ENCODE data around the gene CHKB.

Gene CHKB

GRCh38 chr22:50581950-50582492 lies 628 bp downstream of the CHKB start:
- Histone ChIP-seq H3K27ac (ENCODE audit: low read depth, low read length) (peak overlapping the region; percentile 85), H3K79me2 (ENCODE audit: insufficient read depth, low read length) (peaks cover 8% of the 10 kb centered on the region), H3K9me3 (ENCODE audit: insufficient read depth, low read length) (no peaks in the 10 kb centered on the region), H3K4me3 (ENCODE audit: insufficient read depth, low read length, poor library complexity, severe bottlenecking) (peak overlapping the region; percentile 70), H3K4me2 (ENCODE audit: low read depth, low read length, poor library complexity, severe bottlenecking) (peak overlapping the region; percentile 87), H3K27me3 (ENCODE audit: low read length) (no peaks in the 10 kb centered on the region), H3F3A (ENCODE audit: insufficient read depth) (no peaks in the 10 kb centered on the region), H3K36me3 (ENCODE audit: low read length) (no peaks in the 10 kb centered on the region), H3K9me2 (replicated peaks; ENCODE audit: insufficient read depth, low read length) (no peaks in the 10 kb centered on the region), H4K20me1 (ENCODE audit: low read depth, low read length) (no peaks in the 10 kb centered on the region; the same call in 1 of the 2 replicates), H2AFZ (ENCODE audit: low read depth, low read length, severe bottlenecking) (no peak overlapping the region), H3K9ac (ENCODE audit: low read length) (peak overlapping the region; percentile 92)
- TF ChIP-seq EZH2phosphoT487 (conservative IDR thresholded peaks at IDR 0.05; ENCODE audit: low read length): no peak
- TF ChIP-seq CTCF (IDR thresholded peaks at IDR 0.05; ENCODE audit: insufficient read depth, low read length, poor library complexity, severe bottlenecking): no peak

- Histone ChIP-seq H3K9me2 (replicated peaks; ENCODE audit: insufficient read depth, low read length) (no peaks in the 10 kb centered on the region), H3K9ac (ENCODE audit: low read length) (peak overlapping the region; percentile 92), H3F3A (ENCODE audit: insufficient read depth) (no peaks in the 10 kb centered on the region), H4K20me1 (ENCODE audit: low read depth, low read length) (no peaks in the 10 kb centered on the region; the same call in 1 of the 2 replicates), H3K27ac (ENCODE audit: low read depth, low read length) (peak overlapping the region; percentile 85), H3K36me3 (ENCODE audit: low read length) (no peaks in the 10 kb centered on the region), H3K4me2 (ENCODE audit: low read depth, low read length, poor library complexity, severe bottlenecking) (peak overlapping the region; percentile 87), H3K79me2 (ENCODE audit: insufficient read depth, low read length) (peaks cover 8% of the 10 kb centered on the region), H3K9me3 (ENCODE audit: insufficient read depth, low read length) (no peaks in the 10 kb centered on the region), H3K4me3 (ENCODE audit: insufficient read depth, low read length, poor library complexity, severe bottlenecking) (peak overlapping the region; percentile 70), H3K27me3 (ENCODE audit: low read length) (no peaks in the 10 kb centered on the region), H2AFZ (ENCODE audit: low read depth, low read length, severe bottlenecking) (no peak overlapping the region)
- TF ChIP-seq EZH2phosphoT487 (conservative IDR thresholded peaks at IDR 0.05; ENCODE audit: low read length): no peak
- no peak for TF ChIP-seq CTCF (IDR thresholded peaks at IDR 0.05; ENCODE audit: insufficient read depth, low read length, poor library complexity, severe bottlenecking)
Observed at GRCh38 chr22:50581031-50581949, 1.4 kb downstream of the CHKB start.

- no peak for TF ChIP-seq CTCF (IDR thresholded peaks at IDR 0.05; ENCODE audit: insufficient read depth, low read length, poor library complexity, severe bottlenecking)
- no peak for TF ChIP-seq EZH2phosphoT487 (conservative IDR thresholded peaks at IDR 0.05; ENCODE audit: low read length)
- Histone ChIP-seq H3K4me3 (ENCODE audit: insufficient read depth, low read length, poor library complexity, severe bottlenecking) (no peak overlapping the region), H3K27me3 (ENCODE audit: low read length) (no peaks in the 10 kb centered on the region), H3K4me2 (ENCODE audit: low read depth, low read length, poor library complexity, severe bottlenecking) (no peak overlapping the region), H3K79me2 (ENCODE audit: insufficient read depth, low read length) (peaks cover 8% of the 10 kb centered on the region), H3K9me3 (ENCODE audit: insufficient read depth, low read length) (no peaks in the 10 kb centered on the region), H3F3A (ENCODE audit: insufficient read depth) (no peaks in the 10 kb centered on the region), H3K9me2 (replicated peaks; ENCODE audit: insufficient read depth, low read length) (no peaks in the 10 kb centered on the region), H3K9ac (ENCODE audit: low read length) (no peak overlapping the region), H3K27ac (ENCODE audit: low read depth, low read length) (no peak overlapping the region), H4K20me1 (ENCODE audit: low read depth, low read length) (no peaks in the 10 kb centered on the region; the same call in 1 of the 2 replicates), H2AFZ (ENCODE audit: low read depth, low read length, severe bottlenecking) (no peak overlapping the region), H3K36me3 (ENCODE audit: low read length) (no peaks in the 10 kb centered on the region)
Observed at GRCh38 chr22:50579752-50580151, 2.9 kb downstream of the CHKB start.

All from SU-DHL-6 (cell line).